ENCODE measurements around the gene ABTB1. TPM values are rescaled to one million over a fixed set of nuclear protein-coding genes. Genes with fewer than 3 reads are reported as not detected.

ABTB1 gene
- total and polyA plus RNA-seq, 2 experiments from 2014 or later = 3.7 to 5.7 TPM

DNA sequence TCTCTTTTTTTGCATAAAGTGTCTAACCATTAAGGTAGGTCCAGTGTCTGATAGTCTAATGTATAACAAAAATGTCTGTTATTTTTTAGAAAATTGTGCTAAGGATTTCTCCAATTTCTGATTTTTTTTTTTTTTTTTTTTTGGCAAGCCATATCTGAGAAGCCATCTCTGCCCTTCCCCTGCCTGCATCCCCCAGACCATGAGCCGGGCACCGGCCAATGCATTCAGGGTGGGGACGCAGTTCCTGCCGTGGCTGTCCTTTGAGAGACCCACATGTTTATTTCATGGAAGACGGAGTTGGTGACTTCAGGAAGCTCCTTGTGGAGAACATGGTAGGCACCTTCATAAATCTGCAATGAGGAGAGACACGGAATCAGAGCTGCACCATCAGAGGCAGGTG, 19.2 kb downstream of the ABTB1 start:
- peaks cover 24% of the 10 kb centered on the region for H3K4me1 Mint-ChIP-seq

More for the DNA sequence above, 19.2 kb downstream of the ABTB1 start:
- ATAC-seq (no peak), DNase-seq (ENCODE audit: low spot score) (no peak)
- Histone ChIP-seq H3K9me2 (ENCODE audit: insufficient read depth) (no peaks in the 10 kb centered on the region), H2AFZ (no peak overlapping the region), H3K27ac (ENCODE audit: low read depth) (no peak overlapping the region), H3K79me2 (replicated peaks; ENCODE audit: insufficient read depth) (no peaks in the 10 kb centered on the region), H3K27me3 (ENCODE audit: insufficient read depth) (no peaks in the 10 kb centered on the region), H3F3A (replicated peaks; ENCODE audit: low read depth) (no peaks in the 10 kb centered on the region), H3K36me3 (ENCODE audit: insufficient read depth) (no peaks in the 10 kb centered on the region), H3K4me1 (ENCODE audit: insufficient read depth) (0 out of 2 replicates have a peak, but pooled peaks cover 5% of the 10 kb centered on the region), H3K4me3 (no peak overlapping the region), H4K20me1 (replicated peaks; ENCODE audit: insufficient read depth) (no peaks in the 10 kb centered on the region), H3K4me2 (no peak overlapping the region)
- H3K4me3 Mint-ChIP-seq = no peak overlapping the region
- H3K27me3 Mint-ChIP-seq (ENCODE audit: insufficient read depth, low read depth, poor library complexity) = peaks cover 15% of the 10 kb centered on the region
- H3K36me3 Mint-ChIP-seq (ENCODE audit: low read depth) = no peaks in the 10 kb centered on the region
- H3K9me3 Mint-ChIP-seq = no peaks in the 10 kb centered on the region
- H3K27ac Mint-ChIP-seq = no peak overlapping the region
- no peak for TF ChIP-seq EZH2phosphoT487 (IDR thresholded peaks at IDR 0.05; ENCODE audit: unreplicated experiment)
- TF ChIP-seq STAT1 (IDR thresholded peaks at IDR 0.05; ENCODE audit: unreplicated experiment) = no peak
- no peak for TF ChIP-seq ZNF331 (CRISPR knock-in tag; IDR thresholded peaks at IDR 0.05; ENCODE audit: low read depth)
- TF ChIP-seq EZH2 (IDR thresholded peaks at IDR 0.05; ENCODE audit: low read depth, unreplicated experiment) = no peak
- TF ChIP-seq JUNB (IDR thresholded peaks at IDR 0.05; ENCODE audit: unreplicated experiment) = no peak
- TF ChIP-seq, protein P1, sequence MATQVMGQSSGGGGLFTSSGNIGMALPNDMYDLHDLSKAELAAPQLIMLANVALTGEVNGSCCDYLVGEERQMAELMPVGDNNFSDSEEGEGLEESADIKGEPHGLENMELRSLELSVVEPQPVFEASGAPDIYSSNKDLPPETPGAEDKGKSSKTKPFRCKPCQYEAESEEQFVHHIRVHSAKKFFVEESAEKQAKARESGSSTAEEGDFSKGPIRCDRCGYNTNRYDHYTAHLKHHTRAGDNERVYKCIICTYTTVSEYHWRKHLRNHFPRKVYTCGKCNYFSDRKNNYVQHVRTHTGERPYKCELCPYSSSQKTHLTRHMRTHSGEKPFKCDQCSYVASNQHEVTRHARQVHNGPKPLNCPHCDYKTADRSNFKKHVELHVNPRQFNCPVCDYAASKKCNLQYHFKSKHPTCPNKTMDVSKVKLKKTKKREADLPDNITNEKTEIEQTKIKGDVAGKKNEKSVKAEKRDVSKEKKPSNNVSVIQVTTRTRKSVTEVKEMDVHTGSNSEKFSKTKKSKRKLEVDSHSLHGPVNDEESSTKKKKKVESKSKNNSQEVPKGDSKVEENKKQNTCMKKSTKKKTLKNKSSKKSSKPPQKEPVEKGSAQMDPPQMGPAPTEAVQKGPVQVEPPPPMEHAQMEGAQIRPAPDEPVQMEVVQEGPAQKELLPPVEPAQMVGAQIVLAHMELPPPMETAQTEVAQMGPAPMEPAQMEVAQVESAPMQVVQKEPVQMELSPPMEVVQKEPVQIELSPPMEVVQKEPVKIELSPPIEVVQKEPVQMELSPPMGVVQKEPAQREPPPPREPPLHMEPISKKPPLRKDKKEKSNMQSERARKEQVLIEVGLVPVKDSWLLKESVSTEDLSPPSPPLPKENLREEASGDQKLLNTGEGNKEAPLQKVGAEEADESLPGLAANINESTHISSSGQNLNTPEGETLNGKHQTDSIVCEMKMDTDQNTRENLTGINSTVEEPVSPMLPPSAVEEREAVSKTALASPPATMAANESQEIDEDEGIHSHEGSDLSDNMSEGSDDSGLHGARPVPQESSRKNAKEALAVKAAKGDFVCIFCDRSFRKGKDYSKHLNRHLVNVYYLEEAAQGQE (IDR thresholded peaks at IDR 0.05; ENCODE audit: unreplicated experiment) = no peak
- no peak for TF ChIP-seq NANOG (IDR thresholded peaks at IDR 0.05; ENCODE audit: borderline replicate concordance)
- TF ChIP-seq ZNF114 (CRISPR knock-in tag; IDR thresholded peaks at IDR 0.05) = no peak
- TF ChIP-seq CTCF (conservative IDR thresholded peaks at IDR 0.05; ENCODE audit: low read depth in 2 of 2) = no peak
- TF ChIP-seq ETS1 (IDR thresholded peaks at IDR 0.05) = no peak
